GM19467 (cell line): ENCODE data around the gene CDK14.

Experiments
- ATAC-seq: cut with Tn5 transposase; IDR thresholded peaks from one replicate; pipeline ENCODE4 v1.9.1; 2021; ENCODE audit warnings: mild to moderate bottlenecking, moderate library complexity; ENCODE audit not compliant: unreplicated experiment

The CDK14 gene

GRCh38 chr7:90988996-90989765 lies 393.1 kb downstream of the CDK14 start:
- ATAC-seq = no peak

GRCh38 chr7:90994121-90994520 lies 398.0 kb downstream of the CDK14 start:
- ATAC-seq = no peak

- no peak for ATAC-seq
These were observed 398.5 kb downstream of the CDK14 start for GRCh38 chr7:90994601-90995000.

- no peak for ATAC-seq
These were observed 399.9 kb downstream of the CDK14 start for GRCh38 chr7:90995996-90996395.

GRCh38 chr7:90999989-91000979 lies 404.2 kb downstream of the CDK14 start:
- ATAC-seq = no peak

- no peak for ATAC-seq
These were observed 408.9 kb downstream of the CDK14 start for GRCh38 chr7:91005024-91005423.

GRCh38 chr7:91005841-91006240 lies 409.7 kb downstream of the CDK14 start:
- ATAC-seq = no peak

GRCh38 chr7:91007371-91007770 lies 411.2 kb downstream of the CDK14 start:
- ATAC-seq = no peak

- ATAC-seq = no peak
These were observed 417.0 kb downstream of the CDK14 start for GRCh38 chr7:91013078-91013477.

- no peak for ATAC-seq
These were observed 423.7 kb downstream of the CDK14 start for GRCh38 chr7:91019686-91020385.

GRCh38 chr7:91020636-91021385 lies 424.7 kb downstream of the CDK14 start:
- no peak for ATAC-seq

- ATAC-seq = no peak
These were observed 425.8 kb downstream of the CDK14 start for GRCh38 chr7:91021956-91022355.

- no peak for ATAC-seq
These were observed 429.8 kb downstream of the CDK14 start for GRCh38 chr7:91025906-91026390.

GRCh38 chr7:91029688-91030087 lies 433.6 kb downstream of the CDK14 start:
- ATAC-seq = no peak

GRCh38 chr7:91030680-91031380 lies 434.7 kb downstream of the CDK14 start:
- ATAC-seq = no peak

GRCh38 chr7:91031757-91032156 lies 435.6 kb downstream of the CDK14 start:
- ATAC-seq = no peak

GRCh38 chr7:91033574-91033973 lies 437.5 kb downstream of the CDK14 start:
- ATAC-seq = no peak

- ATAC-seq = no peak
These were observed 438.6 kb downstream of the CDK14 start for GRCh38 chr7:91034459-91035368.

GRCh38 chr7:91039033-91039432 lies 442.9 kb downstream of the CDK14 start:
- peak; percentile 60 for ATAC-seq
